ENCODE measurements around the gene RFX5. TPM values are rescaled to one million over a fixed set of nuclear protein-coding genes. Genes with fewer than 3 reads are reported as not detected.

RFX5 gene
- total and polyA plus RNA-seq, 2 of the 13 experiments (the other 11 are each of a cell fraction or from before 2014, with no cell fraction given): 17.9 to 36.2 TPM

GRCh38 chr1:151327223-151327902 lies 19.7 kb downstream of the RFX5 start, which contains the start of gene PI4KB (continued):
- TF ChIP-seq SMARCC2 (IDR thresholded peaks at IDR 0.05) (no peak), MXI1 (IDR thresholded peaks at IDR 0.05; ENCODE audit: borderline replicate concordance, low read depth, low read length) (peak; percentile 38; the same call in 1 of the 3 replicates), NAIF1 (CRISPR knock-in tag; IDR thresholded peaks at IDR 0.05; ENCODE audit: borderline replicate concordance) (no peak), HES4 (CRISPR knock-in tag; IDR thresholded peaks at IDR 0.05; ENCODE audit: borderline replicate concordance) (0 out of 2 replicates have a peak, but pooled peaks have one; percentile 6), ZGPAT (CRISPR knock-in tag; IDR thresholded peaks at IDR 0.05) (0 out of 2 replicates have a peak, but pooled peaks have one; percentile 36), ZFY (CRISPR knock-in tag; IDR thresholded peaks at IDR 0.05) (peak; percentile 79)

GRCh38 chr1:151326619-151327222 lies 20.3 kb downstream of the RFX5 start:
- ATAC-seq (peak; percentile 15), DNase-seq (ENCODE audit: low spot score) (no peak), FAIRE-seq (no peak)
- no TSS peak for BruUV-seq (replicated peaks)
- Histone ChIP-seq H3K27me3 (ENCODE audit: control insufficient read depth in 1 of 2, insufficient read depth in 2 of 2, low read length in 2 of 2) (no peaks in the 10 kb centered on the region; a peak in 1 of 5 replicates), H3K9ac (ENCODE audit: insufficient read depth, low read depth, low read length) (peak overlapping the region; percentile 87), H3K79me2 (ENCODE audit: insufficient read depth, low read length) (peaks cover 18% of the 10 kb centered on the region), H3K4me1 (ENCODE audit: insufficient read depth, low read length) (peaks cover 33% of the 10 kb centered on the region), H3K4me2 (ENCODE audit: low read depth, low read length) (peak overlapping the region; percentile 92), H3K27ac (ENCODE audit: extremely low read length, insufficient read depth, low read length) (peak overlapping the region; percentile 93), H3K36me3 (replicated peaks in 1 of 2; ENCODE audit: control insufficient read depth in 1 of 2, insufficient read depth in 2 of 2, low read length in 2 of 2) (peaks cover 3 to 5% of the 10 kb centered on the region in 2 experiments; a peak in 3 of 5 replicates), H2AFZ (ENCODE audit: low read length) (no peak overlapping the region), H3K9me3 (ENCODE audit: low read length) (no peaks in the 10 kb centered on the region), H4K20me1 (ENCODE audit: insufficient read depth, low read length) (no peaks in the 10 kb centered on the region), H3K4me3 (replicated peaks in 1 of 3; ENCODE audit: insufficient read depth in 1 of 3, low read depth in 2 of 3, low read length in 3 of 3) (peak overlapping the region; percentile 78 to 82 (median 79))
- ChIA-PET CTCF (ENCODE audit: low intra/inter-chr PET ratio, low total read pairs) (no interaction called here), POLR2A (interaction anchor here (0.9 to 2.5 kb wide), 11 partner anchors 9 to 214 kb away, joined by 3 to 21 read pairs (median 7); partner anchors contain the start of genes SELENBP1, TUFT1 and VPS72)
- WGBS (ENCODE audit: low lambda C conversion rate): under 1% methylated on average over 11 of the region's 12 CpGs
- intact Hi-C loops (cut with micrococcal nuclease; ENCODE audit: unreplicated experiment) (loop anchor here (1.0 kb wide), 1 partner anchor 45 kb away; no protein-coding TSS in a partner anchor), in situ Hi-C loops (cut with HindIII; ENCODE audit: extremely low pct_ligation_motif_present, low pct_unique_long_range_greater_than_20kb) (no loop called here)
- TF ChIP-seq ZGPAT (CRISPR knock-in tag; IDR thresholded peaks at IDR 0.05): no peak
- peak; percentile 26; the same call in 1 of the 2 replicates for TF ChIP-seq SIN3A (IDR thresholded peaks at IDR 0.05; ENCODE audit: borderline replicate concordance, low read depth, low read length)
- TF ChIP-seq PRPF4 (IDR thresholded peaks at IDR 0.05; ENCODE audit: low read depth, low read length, poor library complexity, severe bottlenecking): no peak
- peak; percentile 48; the same call in 1 of the 2 replicates for TF ChIP-seq SNAI1 (CRISPR knock-in tag; IDR thresholded peaks at IDR 0.05; ENCODE audit: borderline replicate concordance)
- TF ChIP-seq MED13 (CRISPR knock-in tag; IDR thresholded peaks at IDR 0.05): no peak
- TF ChIP-seq PAX8 (CRISPR knock-in tag; IDR thresholded peaks at IDR 0.05; ENCODE audit: borderline replicate concordance): 0 out of 2 replicates have a peak, but pooled peaks have one; percentile 12
- TF ChIP-seq ZNF850 (CRISPR knock-in tag; conservative IDR thresholded peaks at IDR 0.05): no peak
- TF ChIP-seq ESRRA (CRISPR knock-in tag; IDR thresholded peaks at IDR 0.05; ENCODE audit: low read depth): no peak
- TF ChIP-seq HES4 (CRISPR knock-in tag; IDR thresholded peaks at IDR 0.05; ENCODE audit: borderline replicate concordance): 0 out of 2 replicates have a peak, but pooled peaks have one; percentile 11

All from HepG2 (cell line).